ENCODE data around the gene TAS2R43. TPM values are rescaled to one million over a fixed set of nuclear protein-coding genes. Genes with fewer than 3 reads are reported as not detected.

TAS2R43 gene
- total RNA-seq, 1 experiment from 2014 or later, result not detected

DNA sequence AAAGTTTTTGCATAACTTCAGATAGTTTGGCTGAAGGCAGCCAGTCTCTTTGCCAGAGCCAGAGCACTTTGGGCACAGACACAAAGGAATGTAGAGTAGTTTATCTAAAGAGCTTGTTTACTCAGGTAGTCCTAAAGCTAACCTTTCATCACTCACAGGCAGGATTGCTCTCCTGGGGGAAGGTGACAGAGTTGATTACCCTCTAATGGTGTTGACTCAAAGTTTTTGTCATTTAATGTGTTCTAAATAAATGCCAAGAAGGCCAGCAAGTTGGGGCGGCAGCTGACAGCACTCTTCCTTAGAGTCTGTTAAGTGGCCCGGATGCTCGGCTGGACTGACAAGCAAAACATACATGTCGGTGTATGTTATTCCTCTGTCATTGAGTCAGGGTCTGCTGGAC lies 20.7 kb downstream of the TAS2R43 start:
- no peak overlapping the region for H3K4me3 ChIP-seq (replicated peaks in 1 of 2; ENCODE audit: low read depth in 1 of 2, low read length in 2 of 2)
- DNase-seq (ENCODE audit: low read depth, low spot score) (no peak), ATAC-seq (no peak)
- H3K4me2 ChIP-seq (ENCODE audit: low read length), result no peak overlapping the region
- TF ChIP-seq EZH2phosphoT487 (IDR thresholded peaks at IDR 0.05; ENCODE audit: borderline replicate concordance) (no peak), SRF (IDR thresholded peaks at IDR 0.05; ENCODE audit: low read depth) (no peak), SP1 (IDR thresholded peaks at IDR 0.05; ENCODE audit: low read depth) (no peak), FOSL1 (IDR thresholded peaks at IDR 0.05; ENCODE audit: low read depth) (no peak), CEBPB (IDR thresholded peaks at IDR 0.05; ENCODE audit: low read depth) (no peak), RAD21 (IDR thresholded peaks at IDR 0.05; ENCODE audit: low read depth) (no peak), YY1 (IDR thresholded peaks at IDR 0.05; ENCODE audit: extremely low read depth, insufficient replicate concordance, low read depth, low read length) (no peak), ZFX (IDR thresholded peaks at IDR 0.05) (no peak), ZNF274 (IDR thresholded peaks at IDR 0.05; ENCODE audit: low read depth, low read length) (no peak), POLR2A (IDR thresholded peaks at IDR 0.05; ENCODE audit: borderline replicate concordance, extremely low read depth, insufficient read depth, insufficient read length) (no peak), CBX3 (IDR thresholded peaks at IDR 0.05; ENCODE audit: low read depth) (no peak), ELF1 (IDR thresholded peaks at IDR 0.05; ENCODE audit: borderline replicate concordance, low read depth) (no peak), EGR1 (IDR thresholded peaks at IDR 0.05; ENCODE audit: low read depth) (no peak), POLR2AphosphoS5 (IDR thresholded peaks at IDR 0.05; ENCODE audit: low read depth, low read length) (no peak), REST (IDR thresholded peaks at IDR 0.05; ENCODE audit: low read depth) (no peak), TCF7L2 (IDR thresholded peaks at IDR 0.05; ENCODE audit: borderline replicate concordance, extremely low read depth, insufficient read depth, insufficient read length) (no peak), ZBTB33 (IDR thresholded peaks at IDR 0.05; ENCODE audit: extremely low read depth, insufficient replicate concordance, low read length) (no peak), JUND (IDR thresholded peaks at IDR 0.05) (no peak)
- TF ChIP-seq, protein P1, sequence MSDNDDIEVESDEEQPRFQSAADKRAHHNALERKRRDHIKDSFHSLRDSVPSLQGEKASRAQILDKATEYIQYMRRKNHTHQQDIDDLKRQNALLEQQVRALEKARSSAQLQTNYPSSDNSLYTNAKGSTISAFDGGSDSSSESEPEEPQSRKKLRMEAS (IDR thresholded peaks at IDR 0.05), result no peak
- TF ChIP-seq, protein P2, sequence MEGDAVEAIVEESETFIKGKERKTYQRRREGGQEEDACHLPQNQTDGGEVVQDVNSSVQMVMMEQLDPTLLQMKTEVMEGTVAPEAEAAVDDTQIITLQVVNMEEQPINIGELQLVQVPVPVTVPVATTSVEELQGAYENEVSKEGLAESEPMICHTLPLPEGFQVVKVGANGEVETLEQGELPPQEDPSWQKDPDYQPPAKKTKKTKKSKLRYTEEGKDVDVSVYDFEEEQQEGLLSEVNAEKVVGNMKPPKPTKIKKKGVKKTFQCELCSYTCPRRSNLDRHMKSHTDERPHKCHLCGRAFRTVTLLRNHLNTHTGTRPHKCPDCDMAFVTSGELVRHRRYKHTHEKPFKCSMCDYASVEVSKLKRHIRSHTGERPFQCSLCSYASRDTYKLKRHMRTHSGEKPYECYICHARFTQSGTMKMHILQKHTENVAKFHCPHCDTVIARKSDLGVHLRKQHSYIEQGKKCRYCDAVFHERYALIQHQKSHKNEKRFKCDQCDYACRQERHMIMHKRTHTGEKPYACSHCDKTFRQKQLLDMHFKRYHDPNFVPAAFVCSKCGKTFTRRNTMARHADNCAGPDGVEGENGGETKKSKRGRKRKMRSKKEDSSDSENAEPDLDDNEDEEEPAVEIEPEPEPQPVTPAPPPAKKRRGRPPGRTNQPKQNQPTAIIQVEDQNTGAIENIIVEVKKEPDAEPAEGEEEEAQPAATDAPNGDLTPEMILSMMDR (IDR thresholded peaks at IDR 0.05 in 2 of 3, conservative IDR thresholded peaks at IDR 0.05 in 1 of 3; ENCODE audit: borderline replicate concordance in 1 of 3, insufficient read depth in 1 of 3, low read depth in 2 of 3, low read length in 2 of 3), result no peak
- BruUV-seq (replicated peaks), result no TSS peak
- no peak overlapping the region for H2AFZ ChIP-seq (ENCODE audit: low read depth, low read length, poor library complexity, severe bottlenecking)
- no peaks in the 10 kb centered on the region for H3K9me3 ChIP-seq (ENCODE audit: control insufficient read depth in 1 of 2, insufficient read depth in 1 of 2, low read depth in 1 of 2, low read length in 2 of 2)
- POLR2A ChIA-PET, result no interaction called here
- no peaks in the 10 kb centered on the region for H4K20me1 ChIP-seq (ENCODE audit: insufficient read depth)
- RAD21 ChIA-PET (ENCODE audit: low non-redundant PET in 1 of 2, low total read pairs in 2 of 2, uncharacterized antibody in 2 of 2, unreplicated experiment in 2 of 2), result no interaction called here
- H3K36me3 ChIP-seq (ENCODE audit: control insufficient read depth in 1 of 2, insufficient read depth in 2 of 2, low read length in 2 of 2), result no peaks in the 10 kb centered on the region
- no peaks in the 10 kb centered on the region for H3K27me3 ChIP-seq (ENCODE audit: insufficient read depth, low read length)
- H3K4me1 ChIP-seq (ENCODE audit: control insufficient read depth in 1 of 2, insufficient read depth in 2 of 2, low read length in 2 of 2), result peaks cover 7 to 9% of the 10 kb centered on the region in 2 experiments
- CTCF ChIA-PET, result no interaction called here
- no peaks in the 10 kb centered on the region for H3K79me2 ChIP-seq (ENCODE audit: insufficient read depth, low read length)
- intact Hi-C loops (cut with micrococcal nuclease), result no loop called here
- no peak overlapping the region for H3K9ac ChIP-seq (ENCODE audit: low read length)
- H3K27ac ChIP-seq (ENCODE audit: low read depth, low read length), result no peak overlapping the region
- H3K9me2 ChIP-seq (ENCODE audit: insufficient read depth), result no peaks in the 10 kb centered on the region
